Measurements from ENCODE around the gene ASCC1.

ASCC1 gene

GRCh38 chr10:72096115-72097000 lies 119.7 kb downstream of the ASCC1 start:
- no peak for DNase-seq

GRCh38 chr10:72095195-72095594 lies 120.9 kb downstream of the ASCC1 start:
- no peak for DNase-seq

GRCh38 chr10:72094574-72094973 lies 121.5 kb downstream of the ASCC1 start:
- no peak for DNase-seq

- DNase-seq: no peak
Observed at GRCh38 chr10:72093450-72093849, 122.6 kb downstream of the ASCC1 start.

- no peak for DNase-seq
Observed at GRCh38 chr10:72092987-72093386, 123.1 kb downstream of the ASCC1 start.

GRCh38 chr10:72092171-72092924 lies 123.7 kb downstream of the ASCC1 start:
- no peak for DNase-seq

GRCh38 chr10:72090326-72090725 lies 125.8 kb downstream of the ASCC1 start:
- DNase-seq: no peak

GRCh38 chr10:72089618-72090017 lies 126.5 kb downstream of the ASCC1 start:
- no peak for DNase-seq

GRCh38 chr10:72088889-72089575 lies 127.0 kb downstream of the ASCC1 start:
- DNase-seq: no peak

- DNase-seq: no peak
Observed at GRCh38 chr10:72087969-72088888, 127.8 kb downstream of the ASCC1 start, which contains the start of gene SPOCK2. TSS of gene SPOCK2 (minus strand) at chr10:72088551. CDS start at chr10:72088328, 223 bp downstream.

- DNase-seq: no peak
Observed at GRCh38 chr10:72087392-72087968, 128.6 kb downstream of the ASCC1 start.

GRCh38 chr10:72086466-72087391 lies 129.3 kb downstream of the ASCC1 start:
- DNase-seq: no peak

GRCh38 chr10:72085864-72086465 lies 130.1 kb downstream of the ASCC1 start:
- no peak for DNase-seq

- no peak for DNase-seq
Observed at GRCh38 chr10:72085166-72085565, 130.9 kb downstream of the ASCC1 start.

- no peak for DNase-seq
Observed at GRCh38 chr10:72083790-72084459, 132.2 kb downstream of the ASCC1 start.

GRCh38 chr10:72082856-72083789 lies 133.0 kb downstream of the ASCC1 start:
- DNase-seq: no peak

- DNase-seq: no peak
Observed at GRCh38 chr10:72081772-72082590, 134.1 kb downstream of the ASCC1 start.

GRCh38 chr10:72081210-72081609 lies 134.9 kb downstream of the ASCC1 start:
- no peak for DNase-seq

Measured in T1000 (cell line).